IMR-90 (cell line): Measurements from ENCODE around the gene RC3H1.

Source experiments
- BHLHE40 ChIP-seq: fragments of 150-350 bp; IDR thresholded peaks from 2 replicates; pipeline ENCODE4 v1.6.1; 2016; ENCODE audit warnings: mild to moderate bottlenecking, low read depth, low read length
- CTCF ChIP-seq: conservative IDR thresholded peaks from 2 replicates; pipeline ENCODE4 v1.5.1; 2012; ENCODE audit warnings: mild to moderate bottlenecking, low read depth, low read length, improper control_type of control experiment
- MAZ ChIP-seq: IDR thresholded peaks from 2 replicates; pipeline ENCODE4 v1.6.1; 2012; ENCODE audit warnings: low read depth, mild to moderate bottlenecking, low read length, improper control_type of control experiment, moderate library complexity, borderline replicate concordance
- POLR2A ChIP-seq: IDR thresholded peaks from 2 replicates; pipeline ENCODE4 v1.6.1; 2012; ENCODE audit warnings: mild to moderate bottlenecking, low read depth, low read length
- SMC3 ChIP-seq: fragments of 150-350 bp; IDR thresholded peaks from 2 replicates; pipeline ENCODE4 v1.6.1; 2016; ENCODE audit warnings: low read depth, mild to moderate bottlenecking, antibody characterized with exemption, low read length, moderate library complexity

DNA sequence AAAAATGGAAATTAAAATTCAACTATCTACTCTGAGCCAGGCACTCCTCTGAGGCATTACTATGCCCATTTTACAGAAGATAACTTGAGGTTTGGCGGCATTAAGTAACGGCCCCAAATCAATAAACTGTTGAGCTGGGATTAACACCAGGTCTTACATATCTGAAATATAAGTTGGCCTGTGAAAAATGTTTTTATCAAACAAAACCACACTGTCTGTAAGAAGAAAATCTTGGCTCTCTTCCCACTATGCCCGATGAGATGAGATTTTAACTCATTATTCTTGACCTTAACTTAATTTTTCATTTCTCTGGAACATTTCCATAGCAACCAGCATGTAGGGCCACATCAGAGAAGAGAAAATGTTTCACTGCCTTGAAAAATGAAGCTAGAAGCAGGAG, 21.8 kb downstream of the RC3H1 start:
- TF ChIP-seq BHLHE40 (no peak), MAZ (no peak), CTCF (no peak), SMC3 (no peak), POLR2A (no peak)
